ENCODE results near the gene RUSF1. TPM values are rescaled to one million over a fixed set of nuclear protein-coding genes. Genes with fewer than 3 reads are reported as not detected.

RUSF1 gene
- total and polyA plus RNA-seq, 9 of the 15 experiments (the other 6 are each of a cell fraction or from before 2014, with no cell fraction given) = 0.80 to 52.8 (median 27.6) TPM

DNA sequence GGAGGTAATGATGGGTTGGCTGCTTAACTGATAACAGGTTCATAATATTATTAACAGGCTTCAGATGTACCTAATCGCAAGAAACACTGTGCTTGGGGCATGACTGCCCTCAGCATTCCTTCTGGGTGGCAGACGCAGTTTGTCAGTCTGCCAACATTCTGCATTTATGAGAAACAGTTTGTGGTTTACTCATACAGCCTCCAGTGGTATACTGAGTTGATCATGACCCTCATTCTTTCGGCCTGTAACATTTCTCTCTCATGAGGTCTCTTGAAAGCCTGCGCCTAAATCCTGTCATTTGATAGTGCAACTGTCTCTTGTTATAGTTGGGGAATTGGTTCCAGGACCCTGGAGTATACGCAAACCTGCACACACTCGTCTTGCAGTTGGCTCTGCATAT lies 4.9 kb upstream of the RUSF1 start:
- FAIRE-seq (no peak), ATAC-seq (no peak), DNase-seq (ENCODE audit: extremely low read depth in 1 of 4, low spot score in 3 of 4) (no peak)
- Histone ChIP-seq H3K9me1 (ENCODE audit: control insufficient read depth, insufficient read depth, low read length) (no peaks in the 10 kb centered on the region), H2AFZ (ENCODE audit: low read depth, low read length) (no peak overlapping the region), H3K9me3 (replicated peaks; ENCODE audit: control insufficient read depth, insufficient read depth, low read depth, low read length) (peaks cover 5% of the 10 kb centered on the region; the same call in 1 of the 2 replicates), H3K9ac (ENCODE audit: insufficient read depth in 1 of 2, low read depth in 2 of 2, low read length in 2 of 2) (no peak overlapping the region), H4K20me1 (replicated peaks; ENCODE audit: control insufficient read depth, insufficient read depth, low read length) (no peaks in the 10 kb centered on the region), H3K4me1 (replicated peaks in 1 of 2; ENCODE audit: control insufficient read depth in 2 of 2, insufficient read depth in 2 of 2, low read length in 2 of 2) (peaks cover 7 to 11% of the 10 kb centered on the region in 2 experiments; a peak in 3 of 5 replicates), H3K27ac (ENCODE audit: extremely low read depth, low read depth, low read length) (no peak overlapping the region), H3K79me2 (ENCODE audit: control insufficient read depth, insufficient read depth, low read length) (peaks cover 19% of the 10 kb centered on the region), H3K36me3 (ENCODE audit: control insufficient read depth, insufficient read depth, low read length) (no peaks in the 10 kb centered on the region; the same call in 2 of the 3 replicates), H3K27me3 (ENCODE audit: control insufficient read depth in 2 of 2, insufficient read depth in 2 of 2, low read length in 2 of 2) (no peaks in the 10 kb centered on the region), H3K4me2 (ENCODE audit: insufficient read depth, low read length) (no peak overlapping the region), H3K4me3 (no peak overlapping the region)
- in situ Hi-C loops (cut with MboI) (no loop called here), intact Hi-C loops (cut with micrococcal nuclease) (no loop called here)
- POLR2A ChIA-PET = interaction anchor here (0.6 kb wide), 1 partner anchor 38 kb away, joined by 3 read pairs; no protein-coding TSS in a partner anchor
- no TSS peak for BruUV-seq (replicated peaks)
- CTCF ChIA-PET (ENCODE audit: low intra/inter-chr PET ratio) = no interaction called here
- WGBS (ENCODE audit: insufficient coverage, low coverage, missing lambda C conversion rate) = 52% methylated on average over 6 of the region's 6 CpGs
- TF ChIP-seq MEF2A (IDR thresholded peaks at IDR 0.05; ENCODE audit: control insufficient read depth, low read depth, low read length) = no peak
- TF ChIP-seq TCF3 (CRISPR knock-in tag; IDR thresholded peaks at IDR 0.05) = no peak
- TF ChIP-seq, protein P1, sequence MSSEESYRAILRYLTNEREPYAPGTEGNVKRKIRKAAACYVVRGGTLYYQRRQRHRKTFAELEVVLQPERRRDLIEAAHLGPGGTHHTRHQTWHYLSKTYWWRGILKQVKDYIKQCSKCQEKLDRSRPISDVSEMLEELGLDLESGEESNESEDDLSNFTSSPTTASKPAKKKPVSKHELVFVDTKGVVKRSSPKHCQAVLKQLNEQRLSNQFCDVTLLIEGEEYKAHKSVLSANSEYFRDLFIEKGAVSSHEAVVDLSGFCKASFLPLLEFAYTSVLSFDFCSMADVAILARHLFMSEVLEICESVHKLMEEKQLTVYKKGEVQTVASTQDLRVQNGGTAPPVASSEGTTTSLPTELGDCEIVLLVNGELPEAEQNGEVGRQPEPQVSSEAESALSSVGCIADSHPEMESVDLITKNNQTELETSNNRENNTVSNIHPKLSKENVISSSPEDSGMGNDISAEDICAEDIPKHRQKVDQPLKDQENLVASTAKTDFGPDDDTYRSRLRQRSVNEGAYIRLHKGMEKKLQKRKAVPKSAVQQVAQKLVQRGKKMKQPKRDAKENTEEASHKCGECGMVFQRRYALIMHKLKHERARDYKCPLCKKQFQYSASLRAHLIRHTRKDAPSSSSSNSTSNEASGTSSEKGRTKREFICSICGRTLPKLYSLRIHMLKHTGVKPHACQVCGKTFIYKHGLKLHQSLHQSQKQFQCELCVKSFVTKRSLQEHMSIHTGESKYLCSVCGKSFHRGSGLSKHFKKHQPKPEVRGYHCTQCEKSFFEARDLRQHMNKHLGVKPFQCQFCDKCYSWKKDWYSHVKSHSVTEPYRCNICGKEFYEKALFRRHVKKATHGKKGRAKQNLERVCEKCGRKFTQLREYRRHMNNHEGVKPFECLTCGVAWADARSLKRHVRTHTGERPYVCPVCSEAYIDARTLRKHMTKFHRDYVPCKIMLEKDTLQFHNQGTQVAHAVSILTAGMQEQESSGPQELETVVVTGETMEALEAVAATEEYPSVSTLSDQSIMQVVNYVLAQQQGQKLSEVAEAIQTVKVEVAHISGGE (CRISPR knock-in tag; IDR thresholded peaks at IDR 0.05) = no peak
- TF ChIP-seq RB1 (IDR thresholded peaks at IDR 0.05; ENCODE audit: low read depth) = no peak

Measured in K562 (cell line).